OCI-LY3 (cell line): ENCODE data around the gene EGF.
"Not testable (repeated sequence)": the region's sequence is repeated elsewhere in the genome, so short reads cannot be mapped to it uniquely, and the experiment has no call there.

Source experiments
- H2AFZ ChIP-seq: fragments of 200-600, 300-600 bp; shearing (Covaris generic); 2 replicates; pipeline ENCODE4 v1.6.0; 2014; ENCODE audit warnings: antibody characterized with exemption, low read depth, low read length
- H3K27ac ChIP-seq: fragments of 200-600, 300-600 bp; sonication (generic); 2 replicates; pipeline ENCODE4 v1.5.1; 2014; ENCODE audit warnings: mild to moderate bottlenecking, low read length, moderate library complexity, mixed read lengths
- H3K27me3 ChIP-seq: fragments of 200-600, 300-600 bp; sonication (generic); 2 replicates; pipeline ENCODE4 v1.6.1; 2014; ENCODE audit warnings: low read depth, low read length, mixed read lengths
- H3K36me3 ChIP-seq: fragments of 200-600, 300-600 bp; sonication (generic); replicated peaks from 2 replicates; pipeline ENCODE3; 2014; ENCODE audit warnings: low read depth, low read length, mixed read lengths
- H3K4me1 ChIP-seq: fragments of 300-600, 200-600 bp; sonication (generic); 2 replicates; pipeline ENCODE4 v1.6.1; 2014; ENCODE audit warnings: low read length, mixed read lengths
- H3K4me2 ChIP-seq: fragments of 200-600, 300-600 bp; sonication (generic); 2 replicates; pipeline ENCODE4 v1.6.1; 2014; ENCODE audit warnings: low read length, mixed read lengths
- H3K4me3 ChIP-seq: fragments of 300-600, 200-600 bp; sonication (generic); 2 replicates; pipeline ENCODE4 v1.5.1; 2014; ENCODE audit warnings: antibody characterized with exemption, mild to moderate bottlenecking, low read length, moderate library complexity
- H3K79me2 ChIP-seq: fragments of 300-600, 200-600 bp; shearing (Covaris generic); 2 replicates; pipeline ENCODE4 v1.6.1; 2014; ENCODE audit warnings: mild to moderate bottlenecking, low read length, mixed read lengths
- H3K9ac ChIP-seq: fragments of 300-600, 200-600 bp; shearing (Covaris generic); 2 replicates; pipeline ENCODE4 v1.6.0; 2014; ENCODE audit warnings: mild to moderate bottlenecking, low read length, moderate library complexity
- H3K9me3 ChIP-seq: fragments of 200-600, 300-600 bp; shearing (Covaris generic); 2 replicates; pipeline ENCODE4 v1.6.1; 2014; ENCODE audit warnings: low read length, mixed read lengths; ENCODE audit not compliant: insufficient read depth
- H4K20me1 ChIP-seq: fragments of 200-600, 300-600 bp; sonication (generic); 2 replicates; pipeline ENCODE4 v1.6.1; 2016; ENCODE audit warnings: low read length, mixed read lengths; ENCODE audit not compliant: insufficient read depth
- CTCF ChIP-seq: fragments of 200-600, 300-600 bp; sonication (generic); IDR thresholded peaks from 2 replicates; pipeline ENCODE4 v1.5.1; 2014; ENCODE audit warnings: antibody characterized with exemption, low read length, low read depth
- EZH2phosphoT487 ChIP-seq: fragments of 200-600 bp; shearing (Covaris generic); IDR thresholded peaks from 2 replicates; pipeline ENCODE4 v1.6.1; 2018; ENCODE audit warnings: antibody characterized with exemption, mixed run types, low read depth

EGF gene

GRCh38 chr4:109872950-109873656, 39.6 kb upstream of the EGF start:
- H4K20me1 ChIP-seq = no peaks in the 10 kb centered on the region
- H3K27ac ChIP-seq = no peak overlapping the region
- no peaks in the 10 kb centered on the region for H3K9me3 ChIP-seq
- no peaks in the 10 kb centered on the region for H3K36me3 ChIP-seq
- H3K4me1 ChIP-seq = peaks cover 14% of the 10 kb centered on the region
- H3K4me3 ChIP-seq = no peak overlapping the region
- no peaks in the 10 kb centered on the region for H3K79me2 ChIP-seq
- H3K4me2 ChIP-seq = no peak overlapping the region
- no peak overlapping the region for H3K9ac ChIP-seq
- no peaks in the 10 kb centered on the region for H3K27me3 ChIP-seq
- H2AFZ ChIP-seq = no peak overlapping the region
- TF ChIP-seq CTCF (no peak), EZH2phosphoT487 (no peak)

- no peak overlapping the region for H2AFZ ChIP-seq
- no peak overlapping the region for H3K9ac ChIP-seq
- no peaks in the 10 kb centered on the region for H3K9me3 ChIP-seq
- no peak overlapping the region for H3K27ac ChIP-seq
- H3K4me3 ChIP-seq = no peak overlapping the region
- H3K4me2 ChIP-seq = no peak overlapping the region
- TF ChIP-seq EZH2phosphoT487 (no peak), CTCF (0 out of 2 replicates have a peak, but pooled peaks have one; percentile 7)
- no peaks in the 10 kb centered on the region for H3K79me2 ChIP-seq
- no peaks in the 10 kb centered on the region for H3K36me3 ChIP-seq
- no peaks in the 10 kb centered on the region for H3K27me3 ChIP-seq
- H4K20me1 ChIP-seq = no peaks in the 10 kb centered on the region
- peaks cover 16% of the 10 kb centered on the region for H3K4me1 ChIP-seq
Measured at GRCh38 chr4:109873791-109874514, 38.7 kb upstream of the EGF start.

- Histone ChIP-seq H3K36me3 (no peaks in the 10 kb centered on the region), H4K20me1 (no peaks in the 10 kb centered on the region), H3K4me2 (no peak overlapping the region), H2AFZ (no peak overlapping the region), H3K9me3 (no peaks in the 10 kb centered on the region), H3K4me3 (no peak overlapping the region), H3K4me1 (peaks cover 16% of the 10 kb centered on the region), H3K9ac (no peak overlapping the region), H3K27me3 (no peaks in the 10 kb centered on the region), H3K79me2 (no peaks in the 10 kb centered on the region), H3K27ac (no peak overlapping the region)
- no peak for TF ChIP-seq EZH2phosphoT487
- no peak for TF ChIP-seq CTCF
Measured at GRCh38 chr4:109875106-109875505, 37.6 kb upstream of the EGF start.

- H3K27me3 ChIP-seq, H2AFZ ChIP-seq, H3K9me3 ChIP-seq, H3K27ac ChIP-seq, H3K36me3 ChIP-seq, H3K79me2 ChIP-seq, H3K9ac ChIP-seq, H3K4me2 ChIP-seq, H3K4me3 ChIP-seq, H4K20me1 ChIP-seq: not testable (repeated sequence)
- peaks cover 16% of the 10 kb centered on the region for H3K4me1 ChIP-seq
- TF ChIP-seq CTCF = 0 out of 2 replicates have a peak, but pooled peaks have one; percentile 7
Measured at GRCh38 chr4:109875553-109875952, 37.1 kb upstream of the EGF start.
